Fibroblast of villous mesenchyme (primary cell): ENCODE results near the gene C1orf198. TPM values are rescaled to one million over a fixed set of nuclear protein-coding genes. Genes with fewer than 3 reads are reported as not detected.

Source experiments
- DNase-seq: peaks from one replicate; pipeline ENCODE4 v3.0.0-alpha.2; 2010; ENCODE audit warnings: low read depth
- H3K4me3 ChIP-seq: 2 replicates; pipeline ENCODE4 v1.5.1; 2011; ENCODE audit warnings: low read depth, mild to moderate bottlenecking, low read length
- total RNA-seq: library from RNA; depleted of rRNA; stranded (reverse); fragments of >200 nt; gene quantifications from 2 replicates; pipeline ENCODE4 v1.2.3, GENCODE V29; 2012
- TF ChIP-seq, protein P1 (sequence below): IDR thresholded peaks from 2 replicates; pipeline ENCODE4 v1.5.1; 2012; ENCODE audit warnings: low read depth, mild to moderate bottlenecking, low read length; ENCODE audit not compliant: insufficient read depth

The C1orf198 gene
- total RNA-seq, 1 donor, result 399 TPM

DNA sequence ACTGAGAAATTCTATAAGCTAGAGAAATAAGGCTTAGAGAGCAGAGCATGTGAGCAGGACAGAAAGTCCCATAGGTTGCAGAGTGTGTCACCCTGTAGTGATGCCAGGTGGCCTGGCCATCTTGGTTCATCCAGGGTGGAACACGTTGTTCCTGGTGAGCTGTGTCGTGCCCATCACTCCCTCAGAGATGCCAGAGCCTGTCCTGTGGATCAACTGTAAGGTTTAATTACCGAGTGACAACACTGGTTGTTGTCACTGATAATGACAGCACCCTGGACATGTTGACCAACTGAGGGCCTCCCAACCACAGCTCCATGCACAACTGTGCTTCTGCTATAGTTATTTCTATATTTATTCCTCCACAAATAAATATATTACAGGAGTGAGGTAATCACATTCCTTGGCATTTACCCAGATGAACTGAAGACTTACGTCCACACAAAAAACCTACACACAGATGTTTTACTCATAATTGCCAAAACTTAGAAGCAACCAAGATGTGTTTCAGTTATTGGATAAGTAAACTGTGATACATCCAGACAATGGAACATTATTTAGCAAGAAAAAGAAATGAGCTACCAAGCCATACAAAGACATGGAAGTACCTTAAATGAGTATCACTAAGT is 6.2 kb downstream of the C1orf198 start:
- H3K4me3 ChIP-seq, result no peak overlapping the region
- DNase-seq, result peak; percentile 66
- TF ChIP-seq, protein P1, sequence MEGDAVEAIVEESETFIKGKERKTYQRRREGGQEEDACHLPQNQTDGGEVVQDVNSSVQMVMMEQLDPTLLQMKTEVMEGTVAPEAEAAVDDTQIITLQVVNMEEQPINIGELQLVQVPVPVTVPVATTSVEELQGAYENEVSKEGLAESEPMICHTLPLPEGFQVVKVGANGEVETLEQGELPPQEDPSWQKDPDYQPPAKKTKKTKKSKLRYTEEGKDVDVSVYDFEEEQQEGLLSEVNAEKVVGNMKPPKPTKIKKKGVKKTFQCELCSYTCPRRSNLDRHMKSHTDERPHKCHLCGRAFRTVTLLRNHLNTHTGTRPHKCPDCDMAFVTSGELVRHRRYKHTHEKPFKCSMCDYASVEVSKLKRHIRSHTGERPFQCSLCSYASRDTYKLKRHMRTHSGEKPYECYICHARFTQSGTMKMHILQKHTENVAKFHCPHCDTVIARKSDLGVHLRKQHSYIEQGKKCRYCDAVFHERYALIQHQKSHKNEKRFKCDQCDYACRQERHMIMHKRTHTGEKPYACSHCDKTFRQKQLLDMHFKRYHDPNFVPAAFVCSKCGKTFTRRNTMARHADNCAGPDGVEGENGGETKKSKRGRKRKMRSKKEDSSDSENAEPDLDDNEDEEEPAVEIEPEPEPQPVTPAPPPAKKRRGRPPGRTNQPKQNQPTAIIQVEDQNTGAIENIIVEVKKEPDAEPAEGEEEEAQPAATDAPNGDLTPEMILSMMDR, result no peak

DNA sequence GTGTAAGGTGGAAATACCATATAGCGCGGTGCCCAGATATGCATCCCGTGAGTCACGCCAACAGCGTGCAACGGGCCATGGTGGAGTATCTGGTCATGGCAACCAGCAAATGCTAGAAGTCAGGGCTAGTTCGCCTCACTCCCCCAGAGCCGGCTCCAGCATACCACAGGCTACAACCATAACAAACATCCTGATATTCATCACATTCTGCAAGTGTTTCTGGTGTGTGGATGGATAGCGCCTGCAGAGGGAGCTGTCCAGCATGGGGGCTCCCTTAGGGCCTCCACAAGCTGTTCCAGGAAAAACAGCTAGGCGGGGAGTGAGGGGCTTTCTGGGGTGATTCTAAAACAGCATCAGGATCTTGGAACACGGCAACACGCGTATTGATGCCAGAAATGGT is 6.8 kb downstream of the C1orf198 start:
- DNase-seq, result no peak
- TF ChIP-seq, protein P1, result peak; percentile 22
- H3K4me3 ChIP-seq, result no peak overlapping the region

- TF ChIP-seq, protein P1, result no peak
- no peak overlapping the region for H3K4me3 ChIP-seq
These were observed 7.5 kb downstream of the C1orf198 start for GRCh38 chr1:230860617-230861384.

GRCh38 chr1:230858918-230859729 is 9.2 kb downstream of the C1orf198 start:
- TF ChIP-seq, protein P1, result no peak
- no peak overlapping the region for H3K4me3 ChIP-seq
- peak; percentile 85 for DNase-seq

More at GRCh38 chr1:230860617-230861384, 7.5 kb downstream of the C1orf198 start:
- DNase-seq, result no peak

- DNase-seq, result no peak
- TF ChIP-seq, protein P1, result no peak
These were observed 10.0 kb downstream of the C1orf198 start for GRCh38 chr1:230858236-230858820.

DNA sequence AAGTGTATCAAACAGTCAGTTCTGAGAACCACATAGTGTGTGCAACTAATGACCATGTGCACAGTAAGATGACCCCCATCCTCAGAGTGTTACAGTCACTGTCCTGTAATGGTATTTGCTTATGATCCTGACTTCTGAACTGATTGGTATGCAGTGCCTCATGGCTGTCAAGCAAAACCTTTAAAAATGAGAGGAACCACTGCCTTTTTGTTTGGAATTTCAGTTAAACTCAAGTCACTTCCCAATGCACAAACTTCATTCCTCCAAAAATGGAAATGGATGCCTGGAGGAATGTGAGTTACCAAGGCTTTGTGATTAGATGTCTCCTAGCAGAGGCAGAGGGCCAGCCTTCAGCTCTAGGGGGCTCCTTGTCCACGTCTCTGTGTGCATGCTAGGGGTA is 10.5 kb downstream of the C1orf198 start:
- no peak overlapping the region for H3K4me3 ChIP-seq
- TF ChIP-seq, protein P1, result no peak
- peak; percentile 52 for DNase-seq

More at GRCh38 chr1:230858236-230858820, 10.0 kb downstream of the C1orf198 start:
- no peak overlapping the region for H3K4me3 ChIP-seq
